Measurements from ENCODE around the gene LDLRAD1. TPM values are rescaled to one million over a fixed set of nuclear protein-coding genes. Genes with fewer than 3 reads are reported as not detected.

Gene LDLRAD1
- total and polyA plus RNA-seq, 2 of the 13 experiments (the other 11 are each of a cell fraction or from before 2014, with no cell fraction given): 2.5 to 14.0 TPM

DNA sequence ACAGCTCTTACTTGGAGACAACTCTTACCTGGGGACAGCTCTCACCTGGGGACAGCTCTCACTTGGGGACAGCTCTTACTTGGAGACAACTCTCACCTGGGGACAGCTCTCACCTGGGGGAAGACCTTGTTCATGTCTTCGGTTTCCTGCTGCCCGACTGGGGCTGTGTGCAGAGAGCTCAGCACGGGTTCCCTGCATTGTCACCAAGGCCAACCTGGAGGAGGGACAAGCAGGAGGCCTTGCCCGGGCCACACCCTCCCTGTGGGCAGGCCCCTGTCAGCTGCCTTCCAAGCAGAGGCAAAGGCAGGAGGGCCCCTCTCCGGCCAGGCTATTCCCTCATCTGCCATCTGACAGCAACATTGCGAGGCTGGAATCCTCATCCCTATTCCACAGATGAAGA is at the start of gene LDLRAD1 (continued):
- no peak for TF ChIP-seq FLYWCH1 (CRISPR knock-in tag; IDR thresholded peaks at IDR 0.05)
- 0 out of 2 replicates have a peak, but pooled peaks have one; percentile 39 for TF ChIP-seq HNRNPL (IDR thresholded peaks at IDR 0.05; ENCODE audit: low read depth, low read length)
- TF ChIP-seq, protein P1, sequence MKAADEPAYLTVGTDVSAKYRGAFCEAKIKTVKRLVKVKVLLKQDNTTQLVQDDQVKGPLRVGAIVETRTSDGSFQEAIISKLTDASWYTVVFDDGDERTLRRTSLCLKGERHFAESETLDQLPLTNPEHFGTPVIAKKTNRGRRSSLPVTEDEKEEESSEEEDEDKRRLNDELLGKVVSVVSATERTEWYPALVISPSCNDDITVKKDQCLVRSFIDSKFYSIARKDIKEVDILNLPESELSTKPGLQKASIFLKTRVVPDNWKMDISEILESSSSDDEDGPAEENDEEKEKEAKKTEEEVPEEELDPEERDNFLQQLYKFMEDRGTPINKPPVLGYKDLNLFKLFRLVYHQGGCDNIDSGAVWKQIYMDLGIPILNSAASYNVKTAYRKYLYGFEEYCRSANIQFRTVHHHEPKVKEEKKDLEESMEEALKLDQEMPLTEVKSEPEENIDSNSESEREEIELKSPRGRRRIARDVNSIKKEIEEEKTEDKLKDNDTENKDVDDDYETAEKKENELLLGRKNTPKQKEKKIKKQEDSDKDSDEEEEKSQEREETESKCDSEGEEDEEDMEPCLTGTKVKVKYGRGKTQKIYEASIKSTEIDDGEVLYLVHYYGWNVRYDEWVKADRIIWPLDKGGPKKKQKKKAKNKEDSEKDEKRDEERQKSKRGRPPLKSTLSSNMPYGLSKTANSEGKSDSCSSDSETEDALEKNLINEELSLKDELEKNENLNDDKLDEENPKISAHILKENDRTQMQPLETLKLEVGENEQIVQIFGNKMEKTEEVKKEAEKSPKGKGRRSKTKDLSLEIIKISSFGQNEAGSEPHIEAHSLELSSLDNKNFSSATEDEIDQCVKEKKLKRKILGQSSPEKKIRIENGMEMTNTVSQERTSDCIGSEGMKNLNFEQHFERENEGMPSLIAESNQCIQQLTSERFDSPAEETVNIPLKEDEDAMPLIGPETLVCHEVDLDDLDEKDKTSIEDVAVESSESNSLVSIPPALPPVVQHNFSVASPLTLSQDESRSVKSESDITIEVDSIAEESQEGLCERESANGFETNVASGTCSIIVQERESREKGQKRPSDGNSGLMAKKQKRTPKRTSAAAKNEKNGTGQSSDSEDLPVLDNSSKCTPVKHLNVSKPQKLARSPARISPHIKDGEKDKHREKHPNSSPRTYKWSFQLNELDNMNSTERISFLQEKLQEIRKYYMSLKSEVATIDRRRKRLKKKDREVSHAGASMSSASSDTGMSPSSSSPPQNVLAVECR (CRISPR knock-in tag; IDR thresholded peaks at IDR 0.05; ENCODE audit: borderline replicate concordance): peak; percentile 14; the same call in 1 of the 2 replicates
- TF ChIP-seq TAF15 (IDR thresholded peaks at IDR 0.05; ENCODE audit: low read depth, low read length, poor library complexity, severe bottlenecking): no peak
- TF ChIP-seq NPAS2 (CRISPR knock-in tag; IDR thresholded peaks at IDR 0.05; ENCODE audit: borderline replicate concordance): no peak
- no peak for TF ChIP-seq ZNF556 (CRISPR knock-in tag; IDR thresholded peaks at IDR 0.05; ENCODE audit: borderline replicate concordance)
- TF ChIP-seq POLR2G (IDR thresholded peaks at IDR 0.05; ENCODE audit: low read depth, low read length): peak; percentile 50
- 0 out of 2 replicates have a peak, but pooled peaks have one; percentile 39 for TF ChIP-seq ZFX (CRISPR knock-in tag; IDR thresholded peaks at IDR 0.05; ENCODE audit: low read depth)

DNA sequence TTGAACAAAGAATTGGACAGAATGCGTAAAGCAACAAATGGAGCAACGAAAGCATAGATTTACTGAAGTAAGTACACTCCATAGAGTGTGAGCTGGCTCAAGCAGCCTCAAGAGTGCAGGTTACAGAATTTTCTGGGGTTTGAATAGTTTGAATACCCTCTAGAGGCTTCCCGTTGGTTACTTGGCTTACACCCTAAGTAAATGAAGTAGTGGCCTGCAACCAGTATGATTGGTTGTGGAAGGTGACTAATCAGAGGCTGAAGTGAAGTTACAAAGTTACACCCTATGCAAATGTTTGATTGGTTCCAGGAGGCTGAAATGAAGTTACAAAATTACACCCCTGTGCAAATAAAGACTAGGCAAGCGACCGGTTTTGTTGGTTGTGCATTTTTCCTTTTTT is 46.3 kb upstream of the LDLRAD1 start:
- no TSS peak for BruUV-seq (replicated peaks)
- H3K27ac ChIP-seq (ENCODE audit: extremely low read length, insufficient read depth, low read length): no peak overlapping the region
- WGBS (ENCODE audit: low lambda C conversion rate): 96% methylated on average over 5 of the region's 5 CpGs
- H3K4me1 ChIP-seq (ENCODE audit: insufficient read depth, low read length): no peaks in the 10 kb centered on the region
- ChIA-PET POLR2A (no interaction called here), CTCF (ENCODE audit: low intra/inter-chr PET ratio, low total read pairs) (no interaction called here)
- H3K9me3 ChIP-seq (ENCODE audit: low read length): no peaks in the 10 kb centered on the region
- H3K79me2 ChIP-seq (ENCODE audit: insufficient read depth, low read length): no peaks in the 10 kb centered on the region
- no peak for TF ChIP-seq FOXK1 (CRISPR knock-in tag; IDR thresholded peaks at IDR 0.05; ENCODE audit: borderline replicate concordance, low read depth)
- TF ChIP-seq, protein P2, sequence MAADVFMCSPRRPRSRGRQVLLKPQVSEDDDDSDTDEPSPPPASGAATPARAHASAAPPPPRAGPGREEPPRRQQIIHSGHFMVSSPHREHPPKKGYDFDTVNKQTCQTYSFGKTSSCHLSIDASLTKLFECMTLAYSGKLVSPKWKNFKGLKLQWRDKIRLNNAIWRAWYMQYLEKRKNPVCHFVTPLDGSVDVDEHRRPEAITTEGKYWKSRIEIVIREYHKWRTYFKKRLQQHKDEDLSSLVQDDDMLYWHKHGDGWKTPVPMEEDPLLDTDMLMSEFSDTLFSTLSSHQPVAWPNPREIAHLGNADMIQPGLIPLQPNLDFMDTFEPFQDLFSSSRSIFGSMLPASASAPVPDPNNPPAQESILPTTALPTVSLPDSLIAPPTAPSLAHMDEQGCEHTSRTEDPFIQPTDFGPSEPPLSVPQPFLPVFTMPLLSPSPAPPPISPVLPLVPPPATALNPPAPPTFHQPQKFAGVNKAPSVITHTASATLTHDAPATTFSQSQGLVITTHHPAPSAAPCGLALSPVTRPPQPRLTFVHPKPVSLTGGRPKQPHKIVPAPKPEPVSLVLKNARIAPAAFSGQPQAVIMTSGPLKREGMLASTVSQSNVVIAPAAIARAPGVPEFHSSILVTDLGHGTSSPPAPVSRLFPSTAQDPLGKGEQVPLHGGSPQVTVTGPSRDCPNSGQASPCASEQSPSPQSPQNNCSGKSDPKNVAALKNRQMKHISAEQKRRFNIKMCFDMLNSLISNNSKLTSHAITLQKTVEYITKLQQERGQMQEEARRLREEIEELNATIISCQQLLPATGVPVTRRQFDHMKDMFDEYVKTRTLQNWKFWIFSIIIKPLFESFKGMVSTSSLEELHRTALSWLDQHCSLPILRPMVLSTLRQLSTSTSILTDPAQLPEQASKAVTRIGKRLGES (CRISPR knock-in tag; IDR thresholded peaks at IDR 0.05; ENCODE audit: borderline replicate concordance): no peak
- TF ChIP-seq ZNF577 (CRISPR knock-in tag; IDR thresholded peaks at IDR 0.05; ENCODE audit: borderline replicate concordance, low read depth): no peak
- ATAC-seq: no peak
- H3K36me3 ChIP-seq (replicated peaks in 1 of 2; ENCODE audit: control insufficient read depth in 1 of 2, insufficient read depth in 2 of 2, low read length in 2 of 2): peaks cover 0 to 1% of the 10 kb centered on the region in 2 experiments; a peak in 1 of 5 replicates
- intact Hi-C loops (cut with micrococcal nuclease; ENCODE audit: unreplicated experiment): no loop called here
- H3K9ac ChIP-seq (ENCODE audit: insufficient read depth, low read depth, low read length): no peak overlapping the region
- no peaks in the 10 kb centered on the region for H4K20me1 ChIP-seq (ENCODE audit: insufficient read depth, low read length)
- H3K27me3 ChIP-seq (ENCODE audit: control insufficient read depth in 1 of 2, insufficient read depth in 2 of 2, low read length in 2 of 2): no peaks in the 10 kb centered on the region
- no peak overlapping the region for H3K4me2 ChIP-seq (ENCODE audit: low read depth, low read length)
- no peak overlapping the region for H2AFZ ChIP-seq (ENCODE audit: low read length)
- FAIRE-seq: no peak
- H3K4me3 ChIP-seq (replicated peaks in 1 of 3; ENCODE audit: insufficient read depth in 1 of 3, low read depth in 2 of 3, low read length in 3 of 3): no peak overlapping the region
- DNase-seq (ENCODE audit: low spot score): no peak
- in situ Hi-C loops (cut with HindIII; ENCODE audit: extremely low pct_ligation_motif_present, low pct_unique_long_range_greater_than_20kb): no loop called here

Measured in HepG2 (cell line).